Esophagus squamous epithelium (tissue), 5 donors: ENCODE results near the gene RNF213. TPM values are rescaled to one million over a fixed set of nuclear protein-coding genes. Genes with fewer than 3 reads are reported as not detected.

Experiments
- DNase-seq: peaks from one replicate; lab custom pipeline; 2025; lab: John Stamatoyannopoulos, UW
- H3K27ac ChIP-seq, 4 donors: fragments of 200-600 bp; sonication (generic); one replicate each; pipeline ENCODE4 v1.5.1; 2016 to 2019; ENCODE audit warnings: mild to moderate bottlenecking in 1 of 4
- H3K27me3 ChIP-seq, 4 donors: fragments of 200-600 bp; sonication (generic); 1 replicate in 3 of 4; 2 replicates in 1 of 4; pipeline versions ENCODE4 v1.5.1 to v1.6.0; 2017 to 2021; ENCODE audit warnings: antibody characterized with exemption in 1 of 4
- H3K36me3 ChIP-seq, 3 donors: fragments of 200-600 bp; sonication (generic); one replicate each; pipeline ENCODE4 v1.5.1; 2016 to 2019
- H3K4me1 ChIP-seq, 3 donors: fragments of 200-600 bp; sonication (generic); one replicate each; pipeline ENCODE4 v1.5.1; 2017 to 2019
- H3K4me3 ChIP-seq, 4 donors: fragments of 200-600 bp; sonication (generic); 1 replicate in 3 of 4; 2 replicates in 1 of 4; pipeline ENCODE4 v1.5.1; 2016 to 2019; ENCODE audit warnings: mild to moderate bottlenecking in 2 of 4, moderate library complexity in 1 of 4
- H3K9me3 ChIP-seq, 3 donors: fragments of 200-600 bp; sonication (generic); one replicate each; pipeline ENCODE4 v1.5.1; 2016 to 2019
- CTCF ChIP-seq, 6 experiments: fragments of 450-650 bp in 4 of 6; fragments of 200-600 bp in 2 of 6; sonication (generic) in 2 of 6; IDR thresholded peaks; one replicate each; pipeline ENCODE4 v1.5.1; 2016 to 2019; ENCODE audit warnings: antibody characterized with exemption in 6 of 6, mild to moderate bottlenecking in 4 of 6, moderate library complexity in 4 of 6
- POLR2A ChIP-seq, 4 donors: fragments of 450-650 bp; IDR thresholded peaks; one replicate each; pipeline ENCODE4 v1.6.1; 2017; ENCODE audit warnings: antibody characterized with exemption in 4 of 4, mild to moderate bottlenecking in 4 of 4, moderate library complexity in 3 of 4
- WGBS, 2 donors: methylation state at CpG; one replicate each; pipeline ENCODE4 v1.1.5; 2018; 5-methylcytosine and 5-hydroxymethylcytosine counted together
- intact Hi-C: fragments of 100-400 bp; cut with DNase I; formaldehyde crosslinking; loops from one replicate; pipeline ENCODE4 v1.15.0; 2022
- total RNA-seq, 4 donors: library from RNA; depleted of rRNA; stranded (reverse); fragments of >200 nt; gene quantifications; one replicate each; pipeline ENCODE4 v1.1.0, GENCODE V29; 2016
- donor health status: DM: yes; HTN: yes; CAD: no.

The RNF213 gene
- total RNA-seq, 4 donors from 2014 or later, result 56.1 to 67.9 (median 60.9) TPM

- WGBS, 2 donors, result 93 to 95% methylated on average over 8 to 12 of the region's 27 CpGs
- TF ChIP-seq CTCF (IDR thresholded peaks at IDR 0.05), result no peak
- Histone ChIP-seq H3K36me3 (peaks cover 0 to 90% (median 8%) of the 10 kb centered on the region in 3 donors), H3K27ac (no peak overlapping the region), H3K4me1 (no peaks in the 10 kb centered on the region), H3K27me3 (no peaks in the 10 kb centered on the region), H3K4me3 (no peak overlapping the region), H3K9me3 (no peaks in the 10 kb centered on the region)
- DNase-seq, result no peak
- intact Hi-C loops, result no loop called here
Observed at GRCh38 chr17:80245566-80246265, 14.9 kb upstream of the RNF213 start.

GRCh38 chr17:80246266-80246681 lies 14.4 kb upstream of the RNF213 start:
- Histone ChIP-seq H3K9me3 (no peaks in the 10 kb centered on the region), H3K27me3 (no peaks in the 10 kb centered on the region), H3K36me3 (peaks cover 0 to 90% (median 8%) of the 10 kb centered on the region in 3 donors), H3K4me3 (no peak overlapping the region), H3K4me1 (no peaks in the 10 kb centered on the region), H3K27ac (no peak overlapping the region)
- WGBS, 2 donors, result 92% methylated on average over 13 of the region's 19 CpGs
- TF ChIP-seq POLR2A (IDR thresholded peaks at IDR 0.05) (no peak), CTCF (IDR thresholded peaks at IDR 0.05) (no peak)
- DNase-seq, result no peak
- intact Hi-C loops, result no loop called here

GRCh38 chr17:80246726-80247125 lies 13.9 kb upstream of the RNF213 start:
- Histone ChIP-seq H3K9me3 (no peaks in the 10 kb centered on the region), H3K4me3 (no peak overlapping the region), H3K4me1 (no peaks in the 10 kb centered on the region), H3K27ac (no peak overlapping the region), H3K27me3 (no peaks in the 10 kb centered on the region), H3K36me3 (peaks cover 0 to 89% (median 8%) of the 10 kb centered on the region in 3 donors)
- DNase-seq, result no peak
- WGBS, 2 donors, result 76 to 91% methylated on average over 8 of the region's 8 CpGs
- no peak for TF ChIP-seq CTCF (IDR thresholded peaks at IDR 0.05)
- TF ChIP-seq POLR2A (IDR thresholded peaks at IDR 0.05), result no peak
- intact Hi-C loops, result no loop called here

GRCh38 chr17:80247561-80247960 lies 13.1 kb upstream of the RNF213 start:
- Histone ChIP-seq H3K4me1 (no peaks in the 10 kb centered on the region), H3K9me3 (no peaks in the 10 kb centered on the region), H3K36me3 (peaks cover 0 to 87% (median 8%) of the 10 kb centered on the region in 3 donors), H3K4me3 (no peak overlapping the region), H3K27ac (no peak overlapping the region), H3K27me3 (no peaks in the 10 kb centered on the region)
- DNase-seq, result no peak
- intact Hi-C loops, result no loop called here
- 73 to 88% methylated on average over 7 to 10 of the region's 17 CpGs for WGBS, 2 donors
- no peak for TF ChIP-seq POLR2A (IDR thresholded peaks at IDR 0.05)
- no peak for TF ChIP-seq CTCF (IDR thresholded peaks at IDR 0.05)

GRCh38 chr17:80248001-80248893 lies 12.4 kb upstream of the RNF213 start:
- no peak overlapping the region for H3K4me3 ChIP-seq
- TF ChIP-seq CTCF (IDR thresholded peaks at IDR 0.05) (no peak), POLR2A (IDR thresholded peaks at IDR 0.05) (no peak)
- intact Hi-C loops, result no loop called here
- no peak for DNase-seq
- H3K4me1 ChIP-seq, result peaks cover 0 to 6% (median 0%) of the 10 kb centered on the region in 3 donors
- no peaks in the 10 kb centered on the region for H3K27me3 ChIP-seq
- H3K27ac ChIP-seq, result no peak overlapping the region
- WGBS, 2 donors, result 90% methylated on average over 2 of the region's 23 CpGs; no CpG with 5 or more reads in 1 of the 2 donors
- peaks cover 0 to 80% (median 8%) of the 10 kb centered on the region in 3 donors for H3K36me3 ChIP-seq
- no peaks in the 10 kb centered on the region for H3K9me3 ChIP-seq
